Skin of body (tissue), 1 donor: ENCODE measurements around the gene LIMK1. TPM values are rescaled to one million over a fixed set of nuclear protein-coding genes. Genes with fewer than 3 reads are reported as not detected.

Experiments
- total RNA-seq: library from RNA; depleted of rRNA; stranded (reverse); fragments of >200 nt; gene quantifications from one replicate; pipeline ENCODE4 v1.2.3, GENCODE V29; 2014

Gene LIMK1
- total RNA-seq, 1 donor from 2014 or later, result 6.4 TPM

Other genes starting within 250 kb of the LIMK1 start
- gene METTL27, start 241.3 kb upstream of the LIMK1 start, total RNA-seq, result 3.2 TPM
- gene TMEM270, start 222.6 kb upstream of the LIMK1 start, total RNA-seq, result not detected
- gene ELN, start 55.6 kb upstream of the LIMK1 start, total RNA-seq, result 321 TPM
- gene EIF4H, start 90.6 kb downstream of the LIMK1 start, total RNA-seq, result 194 TPM
- gene LAT2, start 126.2 kb downstream of the LIMK1 start, total RNA-seq, result 6.3 TPM
- gene RFC2, start 170.6 kb downstream of the LIMK1 start, total RNA-seq, result 17.0 TPM
- 19.3 TPM for gene CLIP2, start 205.6 kb downstream of the LIMK1 start, total RNA-seq